PC-9 (cell line): Measurements from ENCODE around the gene ELMOD1.

Experiments used
- CTCF ChIP-seq: fragments of 200-600 bp; sonication (generic); conservative IDR thresholded peaks from 2 replicates; pipeline ENCODE4 v1.6.1; 2017; ENCODE audit warnings: mixed run types, antibody characterized with exemption, mild to moderate bottlenecking, moderate library complexity
- EZH2 ChIP-seq: fragments of 200-600 bp; sonication (generic); IDR thresholded peaks from 2 replicates; pipeline ENCODE4 v1.8.0; 2017; ENCODE audit warnings: antibody characterized with exemption, low read depth

- TF ChIP-seq EZH2 (no peak), CTCF (no peak)
These were observed 87.1 kb downstream of the ELMOD1 start for GRCh38 chr11:107677924-107678631.
